ENCODE measurements around the gene MAPRE3.
A peak's percentile ranks its signal among the peaks of the same experiment; 100 is the strongest.

MAPRE3 gene

GRCh38 chr2:26986576-26986975 lies 16.1 kb downstream of the MAPRE3 start:
- DNase-seq, result no peak

- DNase-seq, result no peak
These were observed 17.8 kb downstream of the MAPRE3 start for GRCh38 chr2:26988058-26988860.

GRCh38 chr2:26989156-26989555 lies 18.7 kb downstream of the MAPRE3 start:
- DNase-seq, result no peak

GRCh38 chr2:26991717-26992116 lies 21.3 kb downstream of the MAPRE3 start:
- no peak for DNase-seq

- DNase-seq, result no peak
These were observed 23.3 kb downstream of the MAPRE3 start for GRCh38 chr2:26993768-26994167.

GRCh38 chr2:26994983-26995382 lies 24.5 kb downstream of the MAPRE3 start:
- no peak for DNase-seq

GRCh38 chr2:26997394-26997793 lies 27.0 kb downstream of the MAPRE3 start:
- DNase-seq, result no peak

- no peak for DNase-seq
These were observed 27.9 kb downstream of the MAPRE3 start for GRCh38 chr2:26998323-26998722.

GRCh38 chr2:27000228-27000627 lies 29.8 kb downstream of the MAPRE3 start:
- DNase-seq, result no peak

- DNase-seq, result no peak
These were observed 30.6 kb downstream of the MAPRE3 start for GRCh38 chr2:27000995-27001394.

GRCh38 chr2:27001950-27002349 lies 31.5 kb downstream of the MAPRE3 start:
- no peak for DNase-seq

- no peak for DNase-seq
These were observed 32.6 kb downstream of the MAPRE3 start for GRCh38 chr2:27003007-27003406.

- no peak for DNase-seq
These were observed 33.4 kb downstream of the MAPRE3 start for GRCh38 chr2:27003857-27004256.

GRCh38 chr2:27006602-27007415 lies 36.4 kb downstream of the MAPRE3 start:
- no peak for DNase-seq

- no peak for DNase-seq
These were observed 37.3 kb downstream of the MAPRE3 start for GRCh38 chr2:27007416-27008374.

- no peak for DNase-seq
These were observed 38.2 kb downstream of the MAPRE3 start for GRCh38 chr2:27008678-27009077.

GRCh38 chr2:27009083-27009482 lies 38.6 kb downstream of the MAPRE3 start:
- no peak for DNase-seq

- DNase-seq, result no peak
These were observed 39.3 kb downstream of the MAPRE3 start for GRCh38 chr2:27009716-27010115.

- no peak for DNase-seq
These were observed 39.7 kb downstream of the MAPRE3 start for GRCh38 chr2:27010139-27010538.

- DNase-seq, result no peak
These were observed 43.3 kb downstream of the MAPRE3 start for GRCh38 chr2:27013738-27014137.

- DNase-seq, result no peak
These were observed 44.5 kb downstream of the MAPRE3 start for GRCh38 chr2:27014771-27015433.

GRCh38 chr2:27016801-27017325 lies 46.4 kb downstream of the MAPRE3 start:
- peak; percentile 57 for DNase-seq

Data from femur (tissue), 1 donor.